Mucosa of descending colon (tissue), 3 donors: ENCODE measurements around the gene LARGE2. TPM values are rescaled to one million over a fixed set of nuclear protein-coding genes. Genes with fewer than 3 reads are reported as not detected.

Experiments
- ATAC-seq: fragments of 200-7000 bp; cut with Tn5 transposase; one replicate; pipeline ENCODE4 v1.9.1; 2020; ENCODE audit warnings: mild to moderate bottlenecking, moderate library complexity
- DNase-seq, 3 donors: peaks; one replicate each; pipeline ENCODE4 v3.0.0-alpha.2; 2020
- H3K36me3 ChIP-seq: fragments of 200-600 bp; one replicate; pipeline ENCODE4 v1.8.0; 2021; ENCODE audit warnings: low read depth, mild to moderate bottlenecking
- H3K4me1 ChIP-seq: fragments of 200-600 bp; one replicate; pipeline ENCODE4 v1.8.0; 2021; ENCODE audit warnings: low read depth, mild to moderate bottlenecking
- H3K4me3 ChIP-seq: fragments of 200-600 bp; one replicate; pipeline ENCODE4 v1.8.0; 2021; ENCODE audit warnings: mild to moderate bottlenecking
- H3K9me3 ChIP-seq: fragments of 200-600 bp; one replicate; pipeline ENCODE4 v1.8.0; 2021; ENCODE audit warnings: mild to moderate bottlenecking
- CTCF ChIP-seq: fragments of 200-600 bp; IDR thresholded peaks from one replicate; pipeline ENCODE4 v1.8.0; 2022; ENCODE audit warnings: antibody characterized with exemption, mild to moderate bottlenecking
- intact Hi-C, 2 donors: fragments of 100-400 bp; cut with DNase I in 1 of 2; cut with micrococcal nuclease in 1 of 2; formaldehyde crosslinking; loops; one replicate each; pipeline versions ENCODE4 v1.11.0 to v1.11.1; 2022; cut with DNase I, micrococcal nuclease
- total RNA-seq, 3 donors: library from RNA; stranded (reverse); fragmentation: NEBNext Ultra II Directional in 2 of 3; extraction: Animal tissue kit (Norgen Biotek cat#: 25700) in 2 of 3; gene quantifications; one replicate each; pipeline versions ENCODE4 v1.2.1 to v1.2.4, GENCODE V29; 2021 to 2023
- donor health status: DM: no; HTN: no; CAD: no; lungs with moderate emphysema.
- donor health status: DM: no; HTN: no; CAD: no.
- donor health status: DM: no; HTN: yes; CAD: no.

The LARGE2 gene
- total RNA-seq, 3 donors from 2014 or later: 1.9 to 2.9 (median 2.3) TPM

GRCh38 chr11:45913942-45914635, 8.4 kb upstream of the LARGE2 start:
- no peak for ATAC-seq
- intact Hi-C loops: no loop called here

GRCh38 chr11:45915446-45915845, 7.0 kb upstream of the LARGE2 start:
- no peak for TF ChIP-seq CTCF
- peaks cover 8% of the 10 kb centered on the region for H3K36me3 ChIP-seq
- H3K4me1 ChIP-seq: peaks cover 9% of the 10 kb centered on the region
- no peaks in the 10 kb centered on the region for H3K9me3 ChIP-seq
- no peak for ATAC-seq
- DNase-seq: peak in 1 of 3 donors; percentile 27
- no peak overlapping the region for H3K4me3 ChIP-seq
- intact Hi-C loops: no loop called here

More at GRCh38 chr11:45913942-45914635, 8.4 kb upstream of the LARGE2 start:
- Histone ChIP-seq H3K4me3 (no peak overlapping the region), H3K36me3 (peaks cover 8% of the 10 kb centered on the region), H3K4me1 (peaks cover 9% of the 10 kb centered on the region), H3K9me3 (no peaks in the 10 kb centered on the region)
- no peak for TF ChIP-seq CTCF
- DNase-seq: no peak

- intact Hi-C loops: no loop called here
- H3K36me3 ChIP-seq: peaks cover 4% of the 10 kb centered on the region
- H3K4me3 ChIP-seq: peak overlapping the region; percentile 69
- H3K9me3 ChIP-seq: no peaks in the 10 kb centered on the region
- DNase-seq: no peak
- no peak for TF ChIP-seq CTCF
- H3K4me1 ChIP-seq: peaks cover 18% of the 10 kb centered on the region
- no peak for ATAC-seq
These were observed 5.2 kb upstream of the LARGE2 start for GRCh38 chr11:45917286-45917622.

- intact Hi-C loops: no loop called here
- H3K4me3 ChIP-seq: peak within 1 kb of the TSS; percentile 69
- DNase-seq (peak; percentile 94 to 99 (median 96)), ATAC-seq (peak; percentile 87)
- H3K4me1 ChIP-seq: peaks cover 23% of the 10 kb centered on the region
- peaks cover 4% of the 10 kb centered on the region for H3K36me3 ChIP-seq
- no peaks in the 10 kb centered on the region for H3K9me3 ChIP-seq
- TF ChIP-seq CTCF: no peak
These were observed 4.7 kb upstream of the LARGE2 start, which contains the start of gene PEX16 for GRCh38 chr11:45917623-45918330. TSS of gene PEX16 (minus strand) at chr11:45917877. CDS start at chr11:45917811, 66 bp downstream.

GRCh38 chr11:45918331-45918941, 4.0 kb upstream of the LARGE2 start:
- Histone ChIP-seq H3K9me3 (no peaks in the 10 kb centered on the region), H3K4me3 (peak overlapping the region; percentile 69), H3K36me3 (peaks cover 4% of the 10 kb centered on the region), H3K4me1 (peaks cover 26% of the 10 kb centered on the region)
- DNase-seq: peak; percentile 88 to 92 (median 90)
- no peak for TF ChIP-seq CTCF
- intact Hi-C loops: no loop called here
- ATAC-seq: peak; percentile 71
